GM18511 (cell line): ENCODE measurements around the gene STARD3.

ENCODE experiments used
- ATAC-seq: cut with Tn5 transposase; IDR thresholded peaks from one replicate; pipeline ENCODE4 v1.9.1; 2021; ENCODE audit warnings: mild to moderate bottlenecking, moderate library complexity; ENCODE audit not compliant: unreplicated experiment

STARD3 gene

DNA sequence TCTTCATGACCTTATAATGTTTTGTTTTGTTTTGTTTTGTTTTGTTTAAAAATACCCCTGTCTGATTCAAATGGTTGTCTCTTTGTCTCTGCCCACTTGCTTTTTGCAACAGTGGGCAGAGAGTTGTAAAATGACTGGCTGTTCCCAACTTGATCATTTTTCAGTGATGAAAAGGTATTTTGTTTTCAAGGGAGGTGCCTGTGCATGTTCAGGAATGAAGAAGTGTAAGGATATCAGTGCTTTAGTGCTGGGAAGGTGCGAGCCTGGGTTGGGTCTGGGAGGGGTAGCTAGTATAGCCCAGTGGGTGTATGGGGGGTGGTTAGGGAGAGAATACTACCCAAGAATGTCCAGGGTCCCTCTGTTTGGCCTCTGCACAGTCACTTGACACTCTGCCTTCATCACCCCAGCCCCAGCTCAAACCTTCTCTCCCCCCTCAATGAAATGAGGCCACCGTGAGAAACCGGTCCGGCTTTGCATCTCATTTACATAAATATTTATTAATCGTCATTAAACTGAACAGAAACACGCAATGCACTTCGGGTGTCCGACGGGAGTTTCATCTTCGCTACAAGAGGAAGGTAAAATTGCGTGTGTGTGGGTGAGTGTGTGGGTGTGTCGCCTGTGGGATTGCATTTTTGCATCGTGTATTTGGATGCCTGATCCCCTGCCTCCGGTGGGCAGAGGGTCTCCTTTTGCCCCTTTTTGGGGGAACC is 33.5 kb upstream of the STARD3 start:
- no peak for ATAC-seq

DNA sequence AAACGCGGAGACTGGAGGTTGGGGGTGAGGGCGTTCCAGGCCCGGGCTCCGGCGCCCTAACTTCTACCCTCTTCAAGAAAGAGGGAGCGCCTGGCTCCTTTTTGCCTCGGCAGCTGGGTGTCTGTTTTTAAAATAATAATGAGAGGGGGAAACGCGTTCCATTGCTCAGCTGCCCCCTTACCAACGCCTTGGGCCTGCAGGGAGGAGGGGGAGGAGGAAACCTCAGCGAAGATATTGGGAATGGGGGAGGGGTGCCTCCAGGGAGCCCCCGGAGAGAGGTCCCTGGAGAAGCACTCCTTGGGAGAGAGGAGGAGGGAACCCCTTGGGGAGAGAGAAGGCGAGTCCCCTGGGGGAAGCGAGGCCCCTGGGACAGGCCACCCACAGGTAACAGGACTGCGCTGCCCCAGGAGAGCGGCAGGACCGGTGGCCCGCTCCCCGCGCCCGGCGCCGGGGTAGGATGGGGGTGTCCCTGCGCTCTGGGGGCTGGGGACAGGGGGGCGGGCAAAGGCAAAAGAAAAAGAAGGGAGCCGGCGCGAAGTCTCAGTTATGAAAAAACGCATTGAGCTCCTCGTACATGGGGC is 31.9 kb upstream of the STARD3 start:
- ATAC-seq = no peak

DNA sequence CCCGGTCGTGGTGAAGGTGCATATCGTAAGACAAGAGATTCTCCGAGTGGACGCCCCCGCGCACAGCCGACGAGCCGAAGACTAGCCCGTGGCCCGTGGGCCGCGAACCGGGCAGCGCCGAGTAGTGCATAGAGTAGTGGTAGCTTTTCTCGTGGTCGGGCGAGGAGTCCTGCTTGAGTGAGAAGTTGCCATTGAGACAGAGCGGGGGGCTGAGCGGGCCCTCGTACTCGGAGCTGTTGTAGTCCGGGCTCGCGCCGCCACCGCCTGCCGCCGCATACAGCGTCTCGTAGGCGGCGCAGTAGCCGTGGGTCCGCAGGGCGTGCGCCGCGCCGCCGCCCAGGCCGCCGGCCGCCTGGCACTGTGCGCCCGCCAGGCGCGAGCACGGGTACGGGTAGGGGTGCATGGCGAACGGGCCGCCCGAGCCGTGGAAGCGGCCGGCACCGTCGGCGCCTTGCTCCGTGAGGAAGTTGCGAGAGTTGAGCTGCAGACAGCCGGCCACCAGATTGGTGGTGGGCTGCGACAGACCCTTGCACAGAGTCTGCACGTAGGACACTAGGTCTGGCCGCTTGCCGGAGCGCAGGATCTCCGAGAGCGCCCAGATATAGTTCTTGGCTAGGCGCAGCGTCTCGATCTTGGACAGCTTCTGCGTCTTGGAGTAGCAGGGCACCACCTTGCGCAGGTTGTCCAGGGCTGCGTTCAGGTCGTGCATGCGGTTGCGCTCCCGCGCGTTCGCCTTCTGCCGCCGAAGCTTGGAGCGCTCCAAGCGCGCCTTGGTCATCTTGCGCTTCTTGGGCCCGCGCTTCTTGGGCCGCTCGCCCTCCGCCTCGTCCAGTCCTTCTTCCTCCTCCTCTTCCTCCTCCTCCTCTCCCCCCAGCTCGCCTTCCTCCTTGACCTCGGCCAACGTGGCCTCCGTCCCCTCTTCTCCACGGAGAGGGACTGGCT is 31.2 kb upstream of the STARD3 start:
- no peak for ATAC-seq

DNA sequence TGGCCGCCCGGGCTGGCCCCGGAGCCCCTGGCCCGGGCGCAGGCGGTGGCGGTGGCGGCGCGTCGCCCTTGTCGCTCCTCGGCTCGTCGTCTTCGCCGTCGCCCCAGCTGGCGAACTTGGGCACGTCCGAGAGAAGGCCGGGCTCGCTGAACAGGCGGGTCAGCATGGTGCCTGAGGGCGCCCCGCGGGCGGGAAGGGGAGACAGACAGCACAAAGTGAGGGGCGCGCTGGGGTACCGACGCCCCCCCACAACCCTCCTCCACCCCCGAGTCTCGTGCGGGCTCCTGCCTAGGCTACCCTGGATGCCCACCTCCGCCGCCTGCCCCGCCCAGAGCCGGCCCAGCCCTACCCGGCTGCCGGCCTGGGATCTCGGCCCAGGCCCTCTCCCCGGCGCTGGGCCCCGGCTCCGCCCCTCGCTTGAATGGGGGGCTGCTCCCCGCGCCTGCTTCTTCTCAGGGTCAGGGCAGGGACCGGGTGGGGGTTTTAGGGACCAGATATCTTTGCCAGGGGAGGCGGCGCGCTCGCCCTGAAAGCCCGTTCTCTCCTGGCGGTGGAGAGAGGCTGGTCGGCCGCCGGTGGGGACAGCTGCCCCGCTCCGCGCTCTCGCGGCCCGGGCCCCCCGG is 30.4 kb upstream of the STARD3 start:
- ATAC-seq = no peak

DNA sequence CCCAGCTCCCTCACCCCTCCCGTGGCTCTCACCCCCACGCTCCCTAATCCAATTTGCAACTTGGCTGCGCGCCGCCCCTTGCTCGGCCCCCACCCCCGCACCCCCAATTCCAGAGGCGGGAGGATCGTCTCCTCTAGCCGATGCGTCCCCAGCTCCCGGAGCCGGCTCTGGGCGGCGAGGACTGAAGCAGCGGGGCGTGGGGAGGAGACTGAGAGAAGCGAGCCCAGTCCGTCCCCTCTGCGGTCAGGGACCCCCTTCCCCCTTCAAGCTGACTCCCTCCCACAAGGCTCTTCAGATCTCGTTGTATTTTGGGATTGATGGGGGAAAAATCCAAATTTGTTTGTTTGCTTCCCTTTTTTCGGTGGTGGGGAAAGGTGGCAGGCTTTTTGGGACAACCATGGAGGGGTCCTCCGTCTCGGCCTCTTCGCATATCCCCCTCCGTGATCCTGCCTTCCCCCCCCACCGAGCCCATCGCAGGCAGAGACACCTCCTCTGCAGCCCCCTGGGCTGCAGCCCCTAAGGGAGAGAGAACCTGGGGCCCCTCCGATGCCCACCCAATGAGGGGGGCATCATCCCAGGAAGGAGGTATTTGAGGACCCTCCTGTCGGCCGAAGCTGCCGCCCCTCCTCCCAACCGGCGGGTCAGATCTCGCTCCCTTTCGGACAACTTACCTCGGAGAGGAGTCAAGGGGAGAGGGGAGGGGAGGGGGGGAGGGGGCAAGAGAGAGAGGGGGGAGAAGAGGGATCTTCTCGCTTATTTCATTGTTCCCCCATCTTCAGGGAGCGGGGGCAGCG is 29.7 kb upstream of the STARD3 start:
- no peak for ATAC-seq

DNA sequence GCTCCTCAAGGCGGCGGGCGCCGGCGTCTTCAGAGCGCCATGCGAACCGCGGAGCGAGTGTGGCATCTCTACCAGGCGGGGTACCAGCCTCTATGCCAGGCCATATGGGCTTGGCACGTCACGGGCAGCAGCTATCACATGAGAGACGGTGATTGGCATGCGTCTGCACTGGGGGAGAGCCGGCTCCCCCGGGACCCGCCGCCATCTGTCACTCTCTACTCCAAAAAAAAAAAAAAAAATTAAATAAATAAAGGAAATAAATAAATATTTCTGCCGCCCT is 29.2 kb upstream of the STARD3 start, which contains the start of gene NEUROD2:
NEUROD2 (minus strand) TSS at position 70 of the 280 bp plus-strand sequence. CDS start 1,321 bp downstream, outside the sequence.
- ATAC-seq = no peak

DNA sequence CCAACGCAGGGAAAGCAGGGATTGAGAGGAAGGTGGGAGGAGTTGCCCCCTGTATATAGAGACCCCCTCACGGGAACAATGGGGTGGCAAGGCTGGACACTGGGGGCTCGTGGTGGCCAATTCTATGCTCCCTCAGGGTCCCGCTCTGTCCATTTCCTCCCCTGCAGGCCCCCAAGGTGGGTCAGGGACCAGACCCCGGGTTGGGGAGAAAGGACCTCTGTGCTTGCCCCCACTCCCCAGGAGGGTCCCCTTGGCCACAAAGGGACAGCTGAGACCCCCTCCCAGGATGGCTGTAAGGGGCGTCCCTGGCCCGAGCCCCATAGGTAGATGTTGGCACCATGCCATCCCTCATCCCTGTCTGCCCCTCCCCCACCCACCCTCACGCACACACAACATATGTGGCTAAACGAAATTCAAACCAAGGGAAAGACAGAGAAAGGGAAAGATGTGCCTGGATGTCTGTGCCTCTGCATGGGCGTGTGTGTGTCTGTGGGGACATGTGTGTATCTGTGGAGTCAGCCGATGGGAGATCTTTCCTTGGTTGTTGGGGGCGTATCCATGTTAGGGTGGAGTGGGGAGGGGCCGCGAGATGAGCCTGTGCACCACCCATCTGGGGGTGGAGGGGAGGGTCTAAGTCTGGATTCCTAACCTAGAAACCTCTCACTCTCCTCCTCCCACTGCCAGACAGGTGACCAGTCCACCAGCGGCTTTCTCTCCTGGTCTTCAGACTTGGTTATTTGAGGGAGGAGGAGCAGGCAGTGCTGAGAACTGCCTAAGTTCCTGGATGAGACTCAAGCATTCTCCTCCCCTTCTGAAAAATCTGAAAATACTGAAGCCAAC is 28.6 kb upstream of the STARD3 start:
- no peak for ATAC-seq

DNA sequence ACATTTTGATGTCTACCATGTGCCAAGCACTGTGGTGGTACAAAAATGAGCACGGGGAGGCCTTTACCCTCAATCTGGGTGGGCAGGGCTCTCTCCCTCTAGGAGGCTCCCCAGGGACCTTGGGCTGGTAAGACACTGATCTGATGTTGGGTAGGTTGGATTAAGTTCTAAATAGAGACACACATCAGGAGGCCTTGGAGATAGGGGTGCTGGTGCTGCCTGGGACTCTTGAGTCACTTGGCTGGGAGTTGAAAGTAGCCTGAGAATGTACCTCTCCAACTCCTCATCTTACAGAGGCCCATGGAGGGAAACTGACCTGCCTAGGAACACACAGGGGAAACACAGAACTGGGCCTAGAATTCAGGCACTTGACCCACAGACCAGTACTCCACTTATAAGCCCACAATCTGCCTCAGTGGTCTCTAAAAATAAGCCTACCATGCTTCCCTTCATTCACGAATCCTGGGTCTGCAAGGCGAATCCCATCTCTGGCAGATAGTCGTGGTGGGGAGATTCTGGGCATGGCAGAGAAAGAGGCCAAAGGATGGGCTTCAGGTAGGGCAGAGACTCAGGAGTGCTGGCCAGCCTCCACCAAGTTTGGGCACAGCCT is 27.4 kb upstream of the STARD3 start:
- ATAC-seq = no peak

DNA sequence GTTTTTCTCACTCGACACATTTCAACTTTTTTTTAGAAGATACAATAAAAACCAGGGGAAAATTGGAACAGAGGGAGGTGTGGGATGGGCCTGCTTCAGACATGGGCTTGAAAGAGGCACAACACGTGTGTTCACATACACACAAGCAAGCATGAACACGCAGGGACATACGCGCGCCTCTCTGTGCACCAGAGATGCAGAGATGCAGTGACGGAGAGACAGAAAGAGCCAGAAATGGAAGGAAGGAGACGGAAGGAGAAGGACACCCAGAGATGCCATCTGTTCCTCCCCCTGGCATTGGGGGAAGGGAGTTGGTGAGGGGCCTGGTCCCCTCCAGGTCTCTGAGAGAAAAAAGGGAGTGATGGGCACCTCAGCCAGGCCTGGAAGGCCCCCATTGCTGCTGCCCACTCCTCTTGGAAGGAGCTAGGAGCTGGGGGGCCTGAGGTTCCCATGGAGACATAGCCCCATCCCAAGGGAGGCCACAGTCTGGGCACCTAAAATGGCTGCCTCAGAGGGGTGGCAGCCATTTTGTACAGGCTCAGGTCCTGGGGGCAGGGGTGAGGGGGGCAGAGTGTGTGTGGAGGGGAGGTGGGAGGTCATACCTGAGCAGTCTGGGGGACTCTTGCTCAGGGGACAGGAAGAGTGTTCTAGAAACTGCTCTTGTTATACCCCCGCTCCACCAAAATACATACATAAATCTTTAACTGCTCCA is 25.4 kb upstream of the STARD3 start:
- ATAC-seq = no peak

DNA sequence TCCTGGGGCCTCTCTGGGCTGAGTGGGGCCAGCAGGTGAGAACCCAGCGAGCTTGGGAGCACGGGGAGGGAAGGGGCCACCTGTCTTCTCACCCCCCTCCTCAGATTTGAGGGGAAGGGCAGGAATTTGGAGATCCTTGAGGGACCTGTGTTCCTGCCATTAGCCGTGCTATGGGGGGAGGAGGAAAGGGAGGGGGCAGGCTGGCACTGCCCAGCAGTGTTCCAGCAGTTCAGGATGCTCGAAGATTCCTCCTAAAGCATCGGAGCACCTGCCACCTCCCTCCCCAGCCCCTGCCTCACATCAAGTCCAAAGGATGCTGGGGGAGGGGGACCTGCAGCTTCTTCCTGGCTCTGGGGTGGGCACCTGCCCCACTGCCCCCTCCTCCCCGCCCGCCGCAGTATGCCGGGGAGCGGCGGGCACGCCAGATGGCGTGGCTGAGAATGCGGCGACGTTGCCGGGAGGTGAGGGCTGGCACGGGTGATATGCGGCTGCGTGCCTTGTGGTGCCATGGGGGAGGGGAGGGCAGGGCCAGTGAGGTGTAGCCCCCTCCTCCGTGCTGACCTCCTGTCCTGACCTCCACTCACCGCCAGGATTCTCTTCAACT is 24.6 kb upstream of the STARD3 start:
- ATAC-seq = no peak

DNA sequence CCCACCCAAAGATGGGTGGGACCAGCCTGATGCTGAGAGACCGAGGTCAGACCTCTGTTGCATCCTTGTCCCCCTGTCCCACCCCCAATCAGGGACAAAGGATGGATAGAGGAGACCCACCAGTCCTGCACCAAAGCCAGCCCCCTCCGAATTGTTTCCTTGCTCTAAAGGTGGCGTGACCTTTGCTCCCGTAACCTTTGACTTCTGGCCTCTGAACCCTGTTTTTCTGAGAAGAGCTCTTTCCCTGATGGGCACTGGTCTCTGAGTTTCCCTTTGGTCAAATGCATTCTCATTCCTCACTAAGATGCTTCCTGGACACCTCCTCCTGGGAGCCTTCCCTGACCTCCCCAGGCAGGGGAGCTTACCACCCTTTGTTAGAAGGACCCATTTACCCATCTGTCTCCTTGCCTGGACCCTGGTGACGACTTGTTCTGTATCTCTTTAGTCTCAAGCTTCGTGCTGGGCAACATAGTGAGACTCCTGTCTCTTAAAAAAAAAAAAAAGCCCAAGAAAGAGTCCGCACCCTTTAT is 23.9 kb upstream of the STARD3 start:
- no peak for ATAC-seq

DNA sequence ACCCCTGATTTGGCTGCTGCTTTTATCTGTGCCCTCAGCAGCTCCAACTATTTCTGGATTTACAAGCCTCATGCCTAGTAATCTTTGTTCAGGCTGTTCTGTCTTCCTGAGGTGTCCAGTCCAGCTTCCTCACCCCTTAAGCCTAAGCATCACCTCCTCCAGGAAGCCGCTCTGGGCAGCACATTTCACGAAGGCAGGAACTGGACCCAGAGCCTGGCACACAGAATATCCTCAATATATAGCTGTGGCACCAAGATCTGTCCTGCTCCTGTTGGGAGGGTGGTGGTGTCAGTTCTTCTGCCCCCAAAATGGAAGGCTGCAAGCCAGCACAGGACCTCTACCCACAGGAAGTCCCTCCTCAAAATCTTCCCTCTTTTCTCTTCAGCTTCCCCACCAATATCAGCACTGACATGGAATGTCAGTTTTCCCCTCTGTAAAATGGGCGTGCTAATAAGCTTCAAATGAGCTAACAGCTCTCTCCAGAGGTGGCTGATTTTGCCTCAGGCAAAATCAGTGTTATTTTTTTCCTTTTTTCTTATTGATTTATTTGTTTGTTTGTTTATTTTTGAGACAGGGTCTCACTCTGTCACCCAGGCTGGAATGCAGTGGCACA is 22.3 kb upstream of the STARD3 start:
- ATAC-seq = no peak

DNA sequence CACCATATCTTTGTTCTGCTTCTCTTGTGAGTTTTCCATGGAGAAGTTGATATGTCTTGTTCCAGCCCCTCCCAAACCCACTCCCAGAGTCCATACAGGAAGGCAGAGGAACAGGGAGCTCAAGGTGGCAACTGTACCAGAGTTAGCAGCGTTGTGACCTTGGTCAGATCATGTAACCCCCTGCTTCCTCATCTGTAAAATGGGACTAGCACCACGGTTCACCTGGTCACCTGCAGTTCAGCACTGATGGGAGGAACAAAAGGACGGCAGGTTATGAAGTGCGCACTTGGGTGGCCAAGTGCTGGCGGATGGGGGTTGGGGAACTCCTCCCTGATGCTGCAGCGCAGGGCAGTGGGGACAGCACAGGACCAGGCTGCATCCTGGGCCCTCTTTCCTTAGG is 21.5 kb upstream of the STARD3 start:
- no peak for ATAC-seq

DNA sequence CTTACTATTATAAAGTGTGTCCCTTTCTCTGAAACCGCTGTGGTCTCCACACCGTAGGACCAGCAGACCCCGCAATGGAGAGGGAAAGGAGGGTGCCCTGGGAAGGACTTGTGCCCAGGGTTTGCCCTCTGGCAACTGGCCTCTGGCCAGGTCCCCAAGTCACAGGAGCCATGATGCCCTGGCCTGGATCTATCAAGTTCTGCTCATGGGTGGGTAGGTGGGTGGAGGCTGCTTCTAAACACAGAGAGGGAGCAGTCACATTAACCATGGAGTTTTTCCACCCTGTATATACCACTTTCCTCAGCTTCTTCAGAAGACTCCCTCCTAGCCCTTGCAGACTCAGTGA is 19.9 kb upstream of the STARD3 start:
- ATAC-seq = no peak

DNA sequence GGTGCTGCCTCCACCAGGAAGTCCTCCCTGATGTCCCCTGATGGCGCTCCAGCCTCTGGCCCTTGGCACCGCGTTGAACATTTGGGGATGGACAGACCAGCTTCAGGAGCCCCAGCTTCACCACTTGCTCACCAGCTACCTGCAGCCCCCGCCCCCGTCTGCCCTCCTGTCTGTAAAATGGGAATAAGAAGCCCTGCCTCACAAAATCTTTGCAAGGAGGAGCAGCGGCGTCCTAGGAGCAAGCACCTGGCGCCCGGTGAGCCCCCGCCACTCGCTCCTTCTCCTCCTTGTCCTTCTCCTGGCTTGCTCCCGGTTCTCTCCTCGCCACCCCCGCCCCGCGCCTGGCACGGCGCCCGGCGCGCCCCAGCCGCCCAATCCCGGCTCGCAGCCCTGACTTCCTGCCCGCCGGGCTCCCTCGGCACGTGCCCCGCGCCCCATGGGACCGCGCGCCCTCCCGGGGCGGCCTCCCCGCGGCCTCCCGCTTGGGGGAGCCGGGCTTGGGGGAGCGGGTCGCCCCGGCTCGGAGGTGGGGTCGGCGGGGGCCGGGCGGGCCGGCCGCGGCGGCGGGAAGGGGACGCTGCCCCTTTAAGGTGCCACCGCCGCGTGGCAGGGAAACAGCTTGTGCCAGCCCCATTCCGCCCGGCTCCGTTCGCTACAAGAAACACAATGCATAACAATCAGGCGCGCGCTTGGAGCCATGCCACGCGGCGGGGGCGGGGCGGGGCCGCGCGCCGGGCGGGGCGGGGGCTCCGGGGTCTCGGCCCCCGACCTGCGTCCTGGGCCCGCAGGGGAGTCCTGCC is 19.3 kb upstream of the STARD3 start:
- no peak for ATAC-seq

DNA sequence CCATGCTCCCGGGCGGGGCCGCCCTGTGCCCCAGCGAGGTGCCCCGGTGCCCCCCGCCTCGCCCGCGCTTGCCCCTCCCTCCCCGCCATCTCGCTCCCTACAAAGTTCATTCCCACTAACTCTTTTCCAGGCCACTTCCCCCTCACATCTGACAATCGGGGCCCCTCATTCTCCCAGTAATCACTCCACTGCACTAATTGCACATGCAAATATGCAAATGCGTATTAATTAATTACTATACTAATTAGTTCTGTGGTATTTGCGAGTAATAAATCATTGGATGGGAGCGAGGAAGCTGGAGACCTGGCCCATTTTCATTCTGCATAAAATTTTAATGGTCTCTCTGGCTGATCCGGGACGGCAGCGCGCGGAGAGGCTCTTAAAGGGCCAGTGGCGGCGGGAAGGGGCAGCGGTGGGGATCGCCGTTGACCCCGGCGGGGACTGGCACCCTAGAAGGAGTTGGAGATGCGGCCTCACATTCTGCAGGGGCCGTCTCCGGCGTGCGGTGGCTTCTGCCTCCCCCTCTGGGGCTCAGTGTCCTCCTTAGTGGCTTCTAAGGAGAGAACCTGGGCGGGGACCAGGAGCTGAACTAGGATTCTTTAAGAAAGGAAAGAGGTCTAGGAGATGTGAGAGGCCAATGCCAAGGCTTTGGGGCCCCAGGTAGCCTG is 18.6 kb upstream of the STARD3 start:
- no peak for ATAC-seq
